Measurements from ENCODE around the gene SEZ6L.

DNA sequence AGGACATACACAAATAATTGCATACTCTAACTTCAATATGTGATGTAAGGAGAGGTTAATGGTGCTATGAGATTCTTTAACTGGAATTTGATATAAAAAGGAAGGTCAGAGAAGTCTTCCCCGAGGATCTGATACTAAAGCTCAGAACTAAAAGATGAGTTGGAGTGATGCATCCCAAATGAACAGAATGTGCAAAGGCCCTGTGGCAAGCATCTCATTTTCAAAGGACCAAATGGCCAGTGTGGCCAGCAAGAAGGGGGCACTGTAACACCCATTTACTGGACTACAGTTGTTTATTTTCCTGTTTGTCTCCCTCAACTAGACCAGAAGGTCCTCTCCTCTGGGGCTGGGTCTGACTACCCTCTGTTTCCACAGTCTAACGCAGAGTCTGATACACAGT, 144.9 kb downstream of the SEZ6L start:
- TF ChIP-seq, protein P1, sequence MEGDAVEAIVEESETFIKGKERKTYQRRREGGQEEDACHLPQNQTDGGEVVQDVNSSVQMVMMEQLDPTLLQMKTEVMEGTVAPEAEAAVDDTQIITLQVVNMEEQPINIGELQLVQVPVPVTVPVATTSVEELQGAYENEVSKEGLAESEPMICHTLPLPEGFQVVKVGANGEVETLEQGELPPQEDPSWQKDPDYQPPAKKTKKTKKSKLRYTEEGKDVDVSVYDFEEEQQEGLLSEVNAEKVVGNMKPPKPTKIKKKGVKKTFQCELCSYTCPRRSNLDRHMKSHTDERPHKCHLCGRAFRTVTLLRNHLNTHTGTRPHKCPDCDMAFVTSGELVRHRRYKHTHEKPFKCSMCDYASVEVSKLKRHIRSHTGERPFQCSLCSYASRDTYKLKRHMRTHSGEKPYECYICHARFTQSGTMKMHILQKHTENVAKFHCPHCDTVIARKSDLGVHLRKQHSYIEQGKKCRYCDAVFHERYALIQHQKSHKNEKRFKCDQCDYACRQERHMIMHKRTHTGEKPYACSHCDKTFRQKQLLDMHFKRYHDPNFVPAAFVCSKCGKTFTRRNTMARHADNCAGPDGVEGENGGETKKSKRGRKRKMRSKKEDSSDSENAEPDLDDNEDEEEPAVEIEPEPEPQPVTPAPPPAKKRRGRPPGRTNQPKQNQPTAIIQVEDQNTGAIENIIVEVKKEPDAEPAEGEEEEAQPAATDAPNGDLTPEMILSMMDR (conservative IDR thresholded peaks at IDR 0.05 in 1 of 2, IDR thresholded peaks at IDR 0.05 in 1 of 2; ENCODE audit: extremely low read depth in 1 of 2, insufficient read depth in 1 of 2, low read depth in 1 of 2, low read length in 2 of 2) = no peak
- no peak for TF ChIP-seq EZH2 (IDR thresholded peaks at IDR 0.05; ENCODE audit: borderline replicate concordance, low read length)
